Neural cell (in vitro differentiated cells): Measurements from ENCODE around the gene GPANK1. TPM values are rescaled to one million over a fixed set of nuclear protein-coding genes. Genes with fewer than 3 reads are reported as not detected.
A peak's percentile ranks its signal among the peaks of the same experiment; 100 is the strongest.

ENCODE experiments used
- H2AFZ ChIP-seq: fragments of 200-600, 300-800 bp; sonication (generic), shearing (Covaris generic); 2 replicates; pipeline ENCODE4 v1.6.0; 2014; ENCODE audit warnings: low read depth, mild to moderate bottlenecking, antibody characterized with exemption, low read length, moderate library complexity
- H3F3A ChIP-seq: fragments of 200-600 bp; shearing (Covaris generic); 2 replicates; pipeline ENCODE4 v1.6.1; 2016; ENCODE audit warnings: mild to moderate bottlenecking, moderate library complexity, mixed read lengths, antibody characterized with exemption, low read length; ENCODE audit not compliant: insufficient read depth, poor library complexity, severe bottlenecking
- H3K27ac ChIP-seq: fragments of 200-600, 300-800 bp; sonication (generic), shearing (Covaris generic); 2 replicates; pipeline ENCODE4 v1.5.1; 2014; ENCODE audit warnings: mild to moderate bottlenecking, low read length, moderate library complexity
- H3K27me3 ChIP-seq: fragments of 300-800, 200-600 bp; sonication (generic), shearing (Covaris generic); 2 replicates; pipeline ENCODE4 v1.6.0; 2014; ENCODE audit warnings: mild to moderate bottlenecking, low read depth, low read length, moderate library complexity; ENCODE audit not compliant: insufficient read depth
- H3K36me3 ChIP-seq: fragments of 300-800, 200-600 bp; sonication (generic), shearing (Covaris generic); 2 replicates; pipeline ENCODE4 v1.5.1; 2014; ENCODE audit warnings: mild to moderate bottlenecking, antibody characterized with exemption, low read length, moderate library complexity; ENCODE audit not compliant: insufficient read depth
- H3K4me2 ChIP-seq: fragments of 300-800, 200-600 bp; sonication (generic), shearing (Covaris generic); 2 replicates; pipeline ENCODE4 v1.6.0; 2014; ENCODE audit warnings: mild to moderate bottlenecking, low read length
- H3K4me3 ChIP-seq: fragments of 300-800, 200-600 bp; sonication (generic), shearing (Covaris generic); 2 replicates; pipeline ENCODE4 v1.5.1; 2014; ENCODE audit warnings: mild to moderate bottlenecking, low read length, moderate library complexity
- H3K79me2 ChIP-seq: fragments of 200-600 bp; shearing (Covaris generic); replicated peaks from 2 replicates; pipeline ENCODE4 v1.6.0; 2014; ENCODE audit warnings: mild to moderate bottlenecking, low read length, moderate library complexity; ENCODE audit not compliant: insufficient read depth
- H3K9ac ChIP-seq: fragments of 300-800, 200-600 bp; sonication (generic), shearing (Covaris generic); 2 replicates; pipeline ENCODE4 v1.6.1; 2016; ENCODE audit warnings: mild to moderate bottlenecking, low read length, mixed read lengths
- H3K9me2 ChIP-seq: fragments of 200-600 bp; shearing (Covaris generic); 2 replicates; pipeline ENCODE4 v1.6.1; 2016; ENCODE audit warnings: mild to moderate bottlenecking, low read length, mixed read lengths; ENCODE audit not compliant: insufficient read depth
- H3K9me3 ChIP-seq: fragments of 200-600, 300-800 bp; sonication (generic), shearing (Covaris generic); 2 replicates; pipeline ENCODE4 v1.6.1; 2016; ENCODE audit warnings: mild to moderate bottlenecking, mixed run types, low read length, moderate library complexity, mixed read lengths
- H4K20me1 ChIP-seq: fragments of 200-600 bp; shearing (Covaris generic); 2 replicates; pipeline ENCODE4 v1.6.1; 2016; ENCODE audit warnings: mild to moderate bottlenecking, mixed run types; ENCODE audit not compliant: insufficient read depth
- CTCF ChIP-seq: fragments of 450-650 bp; IDR thresholded peaks from 2 replicates; pipeline ENCODE4 v1.5.1; 2014; ENCODE audit warnings: antibody characterized with exemption, mild to moderate bottlenecking, moderate library complexity; ENCODE audit not compliant: poor library complexity, severe bottlenecking
- EP300 ChIP-seq: fragments of 450-650 bp; conservative IDR thresholded peaks from 2 replicates; pipeline ENCODE4 v1.6.1; 2014; ENCODE audit warnings: antibody characterized with exemption, mild to moderate bottlenecking, moderate library complexity; ENCODE audit not compliant: poor library complexity, severe bottlenecking
- EZH2 ChIP-seq: fragments of 200-600, 300-800 bp; shearing (Covaris generic), sonication (generic); IDR thresholded peaks from 2 replicates; pipeline ENCODE4 v1.6.1; 2014; ENCODE audit warnings: antibody characterized with exemption, low read length, borderline replicate concordance, mild to moderate bottlenecking; ENCODE audit not compliant: insufficient read depth, poor library complexity, severe bottlenecking
- MXI1 ChIP-seq: fragments of 450-650 bp; conservative IDR thresholded peaks from 2 replicates; pipeline ENCODE4 v1.6.1; 2014; ENCODE audit warnings: antibody characterized with exemption, mild to moderate bottlenecking; ENCODE audit not compliant: poor library complexity, severe bottlenecking
- POLR2AphosphoS5 ChIP-seq: IDR thresholded peaks from 2 replicates; pipeline ENCODE4 v1.6.1; 2012
- RAD21 ChIP-seq: fragments of 450-650 bp; conservative IDR thresholded peaks from 2 replicates; pipeline ENCODE4 v1.6.1; 2014; ENCODE audit warnings: antibody characterized with exemption, mild to moderate bottlenecking, moderate library complexity
- REST ChIP-seq: IDR thresholded peaks from 2 replicates; pipeline ENCODE4 v1.6.1; 2012; ENCODE audit warnings: borderline replicate concordance
- SMC3 ChIP-seq: fragments of 450-650 bp; conservative IDR thresholded peaks from 2 replicates; pipeline ENCODE4 v1.6.1; 2014; ENCODE audit warnings: antibody characterized with exemption, mild to moderate bottlenecking, moderate library complexity; ENCODE audit not compliant: poor library complexity
- TAF1 ChIP-seq: IDR thresholded peaks from 2 replicates; pipeline ENCODE4 v1.6.1; 2012; ENCODE audit warnings: low read depth
- polyA plus RNA-seq: library from polyadenylated mRNA; depleted of rRNA; stranded (reverse); fragments of >200 nt; gene quantifications from 2 replicates; pipeline ENCODE4 v1.2.3, GENCODE V29; 2014

The GPANK1 gene
- polyA plus RNA-seq, 1 donor from 2014 or later = 18.4 TPM

GRCh38 chr6:31683591-31683990 lies 18.8 kb upstream of the GPANK1 start:
- Histone ChIP-seq H3K79me2 (no peaks in the 10 kb centered on the region), H3K36me3 (peaks cover 4% of the 10 kb centered on the region), H3K9ac (peak overlapping the region; percentile 46), H3K4me3 (peak overlapping the region; percentile 34), H2AFZ (no peak overlapping the region), H3K9me2 (no peaks in the 10 kb centered on the region), H3K9me3 (no peaks in the 10 kb centered on the region), H3K27ac (peak overlapping the region; percentile 53), H3F3A (no peaks in the 10 kb centered on the region), H3K4me2 (no peak overlapping the region), H3K27me3 (no peaks in the 10 kb centered on the region), H4K20me1 (no peaks in the 10 kb centered on the region)
- TF ChIP-seq CTCF = no peak
- TF ChIP-seq SMC3 = no peak
- TF ChIP-seq TAF1 = no peak
- no peak for TF ChIP-seq REST
- no peak for TF ChIP-seq POLR2AphosphoS5
- no peak for TF ChIP-seq RAD21

- Histone ChIP-seq H3K36me3 (peaks cover 4% of the 10 kb centered on the region), H2AFZ (no peak overlapping the region), H3K9me2 (no peaks in the 10 kb centered on the region), H3K79me2 (no peaks in the 10 kb centered on the region), H3F3A (no peaks in the 10 kb centered on the region), H3K4me3 (peak overlapping the region; percentile 46), H3K4me2 (no peak overlapping the region), H4K20me1 (no peaks in the 10 kb centered on the region), H3K9me3 (no peaks in the 10 kb centered on the region), H3K27me3 (no peaks in the 10 kb centered on the region), H3K27ac (no peak overlapping the region), H3K9ac (peak overlapping the region; percentile 34)
- TF ChIP-seq CTCF = no peak
- no peak for TF ChIP-seq EZH2
- no peak for TF ChIP-seq SMC3
- no peak for TF ChIP-seq RAD21
- no peak for TF ChIP-seq MXI1
- TF ChIP-seq EP300 = no peak
- no peak for TF ChIP-seq POLR2AphosphoS5
- no peak for TF ChIP-seq REST
- TF ChIP-seq TAF1 = no peak
Measured at GRCh38 chr6:31681135-31681671, 16.4 kb upstream of the GPANK1 start.
